ENCODE results near the gene ZNF496.

- TF ChIP-seq CTCF (IDR thresholded peaks at IDR 0.05), result no peak
- TF ChIP-seq POLR2A (IDR thresholded peaks at IDR 0.05), result no peak
Observed at GRCh38 chr1:247338723-247339275, 7.1 kb upstream of the ZNF496 start.

All from adrenal gland (tissue), 5 donors.